GM23338 (cell line): ENCODE measurements around the gene BMPER. TPM values are rescaled to one million over a fixed set of nuclear protein-coding genes. Genes with fewer than 3 reads are reported as not detected.

Source experiments
- ATAC-seq: fragments of 200-7000 bp; cut with Tn5 transposase; 3 replicates; pipeline ENCODE4 v1.9.1; 2020
- DNase-seq: peaks from one replicate; pipeline ENCODE4 v3.0.0-alpha.2; 2015; ENCODE audit warnings: low spot score
- H2AFZ ChIP-seq: fragments of 200-600 bp; sonication (generic); 2 replicates; pipeline ENCODE4 v1.8.0; 2016; ENCODE audit warnings: antibody characterized with exemption, mild to moderate bottlenecking, moderate library complexity
- H3F3A ChIP-seq: fragments of 200-600 bp; sonication (generic); replicated peaks from 2 replicates; pipeline ENCODE4 v1.8.0; 2017; ENCODE audit warnings: antibody characterized with exemption, mixed run types, low read depth
- H3K27ac ChIP-seq: fragments of 200-600 bp; sonication (generic); 2 replicates; pipeline ENCODE4 v1.6.1; 2016; ENCODE audit warnings: low read depth
- H3K27me3 ChIP-seq: fragments of 200-600 bp; sonication (generic); 2 replicates; pipeline ENCODE4 v1.8.0; 2016; ENCODE audit warnings: mild to moderate bottlenecking, mixed run types, moderate library complexity; ENCODE audit not compliant: insufficient read depth
- H3K36me3 ChIP-seq: fragments of 200-600 bp; sonication (generic); 2 replicates; pipeline ENCODE4 v1.8.0; 2016; ENCODE audit warnings: mild to moderate bottlenecking; ENCODE audit not compliant: insufficient read depth
- H3K4me1 ChIP-seq: fragments of 200-600 bp; sonication (generic); 2 replicates; pipeline ENCODE4 v1.8.0; 2016; ENCODE audit warnings: mild to moderate bottlenecking, moderate library complexity; ENCODE audit not compliant: insufficient read depth
- H3K4me2 ChIP-seq: fragments of 200-600 bp; sonication (generic); 2 replicates; pipeline ENCODE4 v1.7.1; 2017; ENCODE audit warnings: mixed run types
- H3K4me3 ChIP-seq: fragments of 200-600 bp; sonication (generic); 2 replicates; pipeline ENCODE4 v1.6.1; 2016; ENCODE audit warnings: mixed run types
- H3K79me2 ChIP-seq: fragments of 200-600 bp; sonication (generic); replicated peaks from 2 replicates; pipeline ENCODE4 v1.8.0; 2017; ENCODE audit warnings: mild to moderate bottlenecking; ENCODE audit not compliant: insufficient read depth
- H3K9me2 ChIP-seq: fragments of 200-600 bp; sonication (generic); 2 replicates; pipeline ENCODE4 v1.8.0; 2017; ENCODE audit not compliant: insufficient read depth
- H4K20me1 ChIP-seq: fragments of 200-600 bp; sonication (generic); replicated peaks from 2 replicates; pipeline ENCODE4 v1.8.0; 2017; ENCODE audit warnings: mild to moderate bottlenecking; ENCODE audit not compliant: insufficient read depth
- H3K27ac Mint-ChIP-seq: 2 replicates; pipeline ENCODE4 v1.8.0; 2020; ENCODE audit warnings: inconsistent platforms, mild to moderate bottlenecking, moderate library complexity, mixed read lengths
- H3K27me3 Mint-ChIP-seq: 3 replicates; pipeline ENCODE4 v1.8.0; 2022; ENCODE audit warnings: low read depth, mild to moderate bottlenecking, moderate library complexity, mixed read lengths, inconsistent platforms; ENCODE audit not compliant: insufficient read depth, poor library complexity
- H3K36me3 Mint-ChIP-seq: 3 replicates; pipeline ENCODE4 v1.8.0; 2021; ENCODE audit warnings: low read depth, mild to moderate bottlenecking, inconsistent platforms, moderate library complexity, mixed read lengths
- H3K4me1 Mint-ChIP-seq: 3 replicates; pipeline ENCODE4 v1.8.0; 2020; ENCODE audit warnings: mild to moderate bottlenecking, inconsistent platforms, mixed read lengths
- H3K4me3 Mint-ChIP-seq: 3 replicates; pipeline ENCODE4 v1.8.0; 2021; ENCODE audit warnings: moderate library complexity, mild to moderate bottlenecking, inconsistent platforms, mixed read lengths
- H3K9me3 Mint-ChIP-seq: 3 replicates; pipeline ENCODE4 v1.8.0; 2020; ENCODE audit warnings: moderate library complexity, mild to moderate bottlenecking, inconsistent platforms, mixed read lengths
- CTCF ChIP-seq, 2 experiments: fragments of 200-600 bp in 1 of 2; sonication (generic) in 1 of 2; conservative IDR thresholded peaks; 2 replicates each; pipeline versions ENCODE4 v1.5.1 to v1.6.1; 2016 to 2017; ENCODE audit warnings: antibody characterized with exemption in 2 of 2, low read depth in 2 of 2, mild to moderate bottlenecking in 2 of 2, moderate library complexity in 1 of 2
- ETS1 ChIP-seq: IDR thresholded peaks from 2 replicates; pipeline ENCODE4 v1.6.1; 2016; ENCODE audit warnings: antibody characterized with exemption
- EZH2phosphoT487 ChIP-seq: fragments of 200-600 bp; sonication (generic); IDR thresholded peaks from one replicate; pipeline ENCODE4 v1.8.1; 2018; ENCODE audit warnings: antibody characterized with exemption; ENCODE audit not compliant: unreplicated experiment
- JUNB ChIP-seq: IDR thresholded peaks from one replicate; pipeline ENCODE4 v1.6.1; 2016; ENCODE audit warnings: antibody characterized with exemption; ENCODE audit not compliant: unreplicated experiment
- NANOG ChIP-seq: IDR thresholded peaks from 2 replicates; pipeline ENCODE4 v1.6.1; 2016; ENCODE audit warnings: antibody characterized with exemption, borderline replicate concordance
- REST ChIP-seq: IDR thresholded peaks from one replicate; pipeline ENCODE4 v1.6.1; 2018; ENCODE audit warnings: antibody characterized with exemption; ENCODE audit not compliant: unreplicated experiment
- STAT1 ChIP-seq: IDR thresholded peaks from one replicate; pipeline ENCODE4 v1.6.1; 2016; ENCODE audit warnings: antibody characterized with exemption; ENCODE audit not compliant: unreplicated experiment
- ZNF114 ChIP-seq: fragments of 250-450 bp; sonication (Bioruptor Pico); IDR thresholded peaks from 2 replicates; pipeline ENCODE4 v1.5.0; 2020; ENCODE audit warnings: mild to moderate bottlenecking, moderate library complexity
- polyA plus RNA-seq: library from polyadenylated mRNA; unstranded; fragments of >200 nt; fragmentation: Nextera tagmentation; extraction: Ambion mirVana; gene quantifications from 2 replicates; pipeline ENCODE4 v1.2.1, GENCODE V29; 2016
- total RNA-seq: library from RNA; depleted of rRNA; stranded (reverse); fragments of >200 nt; shearing (Covaris generic); gene quantifications from 2 replicates; pipeline ENCODE4 v1.2.3, GENCODE V29; 2014

BMPER gene
- total and polyA plus RNA-seq, 2 experiments from 2014 or later, result 0.53 to 1.4 TPM

- Histone ChIP-seq H3K79me2 (no peaks in the 10 kb centered on the region), H3K36me3 (no peaks in the 10 kb centered on the region), H3F3A (no peaks in the 10 kb centered on the region), H4K20me1 (no peaks in the 10 kb centered on the region), H3K27me3 (no peaks in the 10 kb centered on the region), H3K9me2 (peaks cover 17% of the 10 kb centered on the region), H3K4me1 (no peaks in the 10 kb centered on the region), H3K4me3 (no peak overlapping the region), H3K4me2 (no peak overlapping the region), H2AFZ (no peak overlapping the region), H3K27ac (no peak overlapping the region)
- TF ChIP-seq NANOG (no peak), JUNB (no peak), ETS1 (no peak), REST (no peak), STAT1 (no peak)
- Mint-ChIP-seq H3K4me1 (no peaks in the 10 kb centered on the region), H3K27ac (no peak overlapping the region), H3K36me3 (no peaks in the 10 kb centered on the region), H3K4me3 (no peak overlapping the region), H3K9me3 (no peaks in the 10 kb centered on the region), H3K27me3 (no peaks in the 10 kb centered on the region)
- no peak for DNase-seq
- ATAC-seq, result no peak
Observed at GRCh38 chr7:33958104-33958503, 52.8 kb downstream of the BMPER start.

GRCh38 chr7:33959676-33960075 lies 54.3 kb downstream of the BMPER start:
- H4K20me1 ChIP-seq, result no peaks in the 10 kb centered on the region
- TF ChIP-seq ZNF114 (CRISPR knock-in tag), result no peak
- TF ChIP-seq EZH2phosphoT487, result no peak
- TF ChIP-seq STAT1, result no peak
- TF ChIP-seq REST, result no peak
- TF ChIP-seq CTCF (conservative IDR thresholded peaks at IDR 0.05; ENCODE audit: low read depth in 2 of 2), result no peak

More at GRCh38 chr7:33959676-33960075, 54.3 kb downstream of the BMPER start:
- Histone ChIP-seq H2AFZ (no peak overlapping the region), H3K4me2 (no peak overlapping the region), H3K4me1 (no peaks in the 10 kb centered on the region), H3K4me3 (no peak overlapping the region), H3K27ac (no peak overlapping the region), H3K36me3 (no peaks in the 10 kb centered on the region), H3K9me2 (peaks cover 17% of the 10 kb centered on the region), H3K27me3 (no peaks in the 10 kb centered on the region), H3F3A (no peaks in the 10 kb centered on the region), H3K79me2 (no peaks in the 10 kb centered on the region)
- H3K27me3 Mint-ChIP-seq, result no peaks in the 10 kb centered on the region
- DNase-seq, result no peak
- H3K36me3 Mint-ChIP-seq, result no peaks in the 10 kb centered on the region
- no peak overlapping the region for H3K4me3 Mint-ChIP-seq
- H3K4me1 Mint-ChIP-seq, result no peaks in the 10 kb centered on the region
- no peak overlapping the region for H3K27ac Mint-ChIP-seq
- ATAC-seq, result no peak
- no peaks in the 10 kb centered on the region for H3K9me3 Mint-ChIP-seq
